ENCODE measurements around the gene CNIH2. TPM values are rescaled to one million over a fixed set of nuclear protein-coding genes. Genes with fewer than 3 reads are reported as not detected.

CNIH2 gene
- total and polyA plus RNA-seq, 2 of the 13 experiments (the other 11 are each of a cell fraction or from before 2014, with no cell fraction given), result 0.60 to 0.69 TPM

- Histone ChIP-seq H3K36me3 (replicated peaks in 1 of 2; ENCODE audit: control insufficient read depth in 1 of 2, insufficient read depth in 2 of 2, low read length in 2 of 2) (peaks cover 5 to 20% of the 10 kb centered on the region in 2 experiments; a peak in 4 of 5 replicates), H3K27me3 (ENCODE audit: control insufficient read depth in 1 of 2, insufficient read depth in 2 of 2, low read length in 2 of 2) (peaks cover 3 to 9% of the 10 kb centered on the region in 2 experiments; a peak in 3 of 5 replicates), H2AFZ (ENCODE audit: low read length) (no peak overlapping the region), H3K4me3 (replicated peaks in 1 of 3; ENCODE audit: insufficient read depth in 1 of 3, low read depth in 2 of 3, low read length in 3 of 3) (no peak overlapping the region), H3K79me2 (ENCODE audit: insufficient read depth, low read length) (peaks cover 13% of the 10 kb centered on the region), H3K9me3 (ENCODE audit: low read length) (no peaks in the 10 kb centered on the region), H3K4me2 (ENCODE audit: low read depth, low read length) (no peak overlapping the region), H4K20me1 (ENCODE audit: insufficient read depth, low read length) (peaks cover 6% of the 10 kb centered on the region), H3K4me1 (ENCODE audit: insufficient read depth, low read length) (peaks cover 58% of the 10 kb centered on the region), H3K9ac (ENCODE audit: insufficient read depth, low read depth, low read length) (no peak overlapping the region), H3K27ac (ENCODE audit: extremely low read length, insufficient read depth, low read length) (no peak overlapping the region)
- ChIA-PET POLR2A (interaction anchor here (1.3 to 2.3 kb wide), 4 partner anchors 9 to 54 kb away, joined by 3 to 9 read pairs (median 6); partner anchors contain the start of genes RAB1B and RIN1), CTCF (ENCODE audit: low intra/inter-chr PET ratio, low total read pairs) (interaction anchor here (1.7 to 1.8 kb wide), 2 partner anchors 46 to 59 kb away, joined by 8 to 26 read pairs; no protein-coding TSS in a partner anchor)
- no peak for ATAC-seq
- no TSS peak for BruUV-seq (replicated peaks)
- DNase-seq (ENCODE audit: low spot score), result no peak
- 53% methylated on average over 15 of the region's 20 CpGs for WGBS (ENCODE audit: low lambda C conversion rate)
- TF ChIP-seq HINFP (CRISPR knock-in tag; IDR thresholded peaks at IDR 0.05; ENCODE audit: low read depth), result no peak
- TF ChIP-seq MLX (CRISPR knock-in tag; IDR thresholded peaks at IDR 0.05), result no peak
- TF ChIP-seq ZNF674 (CRISPR knock-in tag; IDR thresholded peaks at IDR 0.05; ENCODE audit: low read depth), result no peak
- TF ChIP-seq SP2 (CRISPR knock-in tag; IDR thresholded peaks at IDR 0.05), result no peak
- no peak for TF ChIP-seq HNF4G (IDR thresholded peaks at IDR 0.05; ENCODE audit: borderline replicate concordance, low read depth, low read length)
- TF ChIP-seq HNF4G (CRISPR knock-in tag; IDR thresholded peaks at IDR 0.05; ENCODE audit: borderline replicate concordance, low read depth), result no peak
- TF ChIP-seq THAP7 (CRISPR knock-in tag; IDR thresholded peaks at IDR 0.05), result 0 out of 2 replicates have a peak, but pooled peaks have one; percentile 32
- peak; percentile 35; the same call in 1 of the 2 replicates for TF ChIP-seq POLR2AphosphoS5 (IDR thresholded peaks at IDR 0.05; ENCODE audit: low read depth, low read length)
- TF ChIP-seq TBL1XR1 (IDR thresholded peaks at IDR 0.05; ENCODE audit: borderline replicate concordance, low read length, partially characterized antibody), result no peak
- TF ChIP-seq ZBTB26 (CRISPR knock-in tag; IDR thresholded peaks at IDR 0.05; ENCODE audit: borderline replicate concordance), result no peak
- 0 out of 2 replicates have a peak, but pooled peaks have one; percentile 24 for TF ChIP-seq IRX3 (CRISPR knock-in tag; IDR thresholded peaks at IDR 0.05; ENCODE audit: borderline replicate concordance, low read depth)
- TF ChIP-seq YEATS4 (CRISPR knock-in tag; IDR thresholded peaks at IDR 0.05; ENCODE audit: borderline replicate concordance), result 0 out of 2 replicates have a peak, but pooled peaks have one; percentile 6
- peak in 1 of 2 experiments; percentile 33; a peak in 1 of 4 replicates for TF ChIP-seq POLR2A (IDR thresholded peaks at IDR 0.05; ENCODE audit: insufficient read depth in 1 of 2, low read depth in 2 of 2, low read length in 2 of 2)
- TF ChIP-seq ZNF543 (CRISPR knock-in tag; IDR thresholded peaks at IDR 0.05), result 0 out of 2 replicates have a peak, but pooled peaks have one; percentile 14
- no peak for FAIRE-seq
- intact Hi-C loops (cut with micrococcal nuclease; ENCODE audit: unreplicated experiment), result no loop called here
- in situ Hi-C loops (cut with HindIII; ENCODE audit: extremely low pct_ligation_motif_present, low pct_unique_long_range_greater_than_20kb), result no loop called here
These were observed 3.9 kb downstream of the CNIH2 start for GRCh38 chr11:66281776-66282467.

Measured in HepG2 (cell line).